ENCODE results near the gene UGT1A3.

The UGT1A3 gene

DNA sequence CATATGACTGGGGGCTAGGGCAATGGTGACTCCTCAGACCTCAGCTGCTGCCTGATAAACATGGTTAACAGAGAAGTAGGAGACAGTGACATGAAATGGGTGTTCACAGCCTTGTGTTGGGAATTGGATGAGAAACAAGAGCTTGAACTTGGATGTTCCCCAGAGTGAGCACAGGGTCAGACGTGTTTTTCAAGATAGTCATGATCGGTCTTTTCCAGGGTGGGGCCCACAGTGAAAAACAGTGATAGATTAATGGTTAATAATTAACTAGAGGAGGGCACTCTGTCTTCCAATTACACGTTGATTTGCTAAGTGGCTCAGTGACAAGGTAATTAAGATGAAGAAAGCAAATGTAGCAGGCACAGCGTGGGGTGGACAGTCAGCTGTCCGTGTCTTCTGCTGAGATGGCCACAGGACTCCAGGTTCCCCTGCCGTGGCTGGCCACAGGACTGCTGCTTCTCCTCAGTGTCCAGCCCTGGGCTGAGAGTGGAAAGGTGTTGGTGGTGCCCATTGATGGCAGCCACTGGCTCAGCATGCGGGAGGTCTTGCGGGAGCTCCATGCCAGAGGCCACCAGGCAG is at the start of gene UGT1A3:
TSS of gene UGT1A3 (plus strand) at position 320 of the 579 bp plus-strand sequence. CDS start at position 405, 85 bp downstream.
- H3K27me3 ChIP-seq (ENCODE audit: insufficient read depth, low read length, poor library complexity, severe bottlenecking) = no peaks in the 10 kb centered on the region
- TF ChIP-seq, protein P1, sequence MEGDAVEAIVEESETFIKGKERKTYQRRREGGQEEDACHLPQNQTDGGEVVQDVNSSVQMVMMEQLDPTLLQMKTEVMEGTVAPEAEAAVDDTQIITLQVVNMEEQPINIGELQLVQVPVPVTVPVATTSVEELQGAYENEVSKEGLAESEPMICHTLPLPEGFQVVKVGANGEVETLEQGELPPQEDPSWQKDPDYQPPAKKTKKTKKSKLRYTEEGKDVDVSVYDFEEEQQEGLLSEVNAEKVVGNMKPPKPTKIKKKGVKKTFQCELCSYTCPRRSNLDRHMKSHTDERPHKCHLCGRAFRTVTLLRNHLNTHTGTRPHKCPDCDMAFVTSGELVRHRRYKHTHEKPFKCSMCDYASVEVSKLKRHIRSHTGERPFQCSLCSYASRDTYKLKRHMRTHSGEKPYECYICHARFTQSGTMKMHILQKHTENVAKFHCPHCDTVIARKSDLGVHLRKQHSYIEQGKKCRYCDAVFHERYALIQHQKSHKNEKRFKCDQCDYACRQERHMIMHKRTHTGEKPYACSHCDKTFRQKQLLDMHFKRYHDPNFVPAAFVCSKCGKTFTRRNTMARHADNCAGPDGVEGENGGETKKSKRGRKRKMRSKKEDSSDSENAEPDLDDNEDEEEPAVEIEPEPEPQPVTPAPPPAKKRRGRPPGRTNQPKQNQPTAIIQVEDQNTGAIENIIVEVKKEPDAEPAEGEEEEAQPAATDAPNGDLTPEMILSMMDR (conservative IDR thresholded peaks at IDR 0.05; ENCODE audit: low read length) = no peak
- TF ChIP-seq EZH2phosphoT487 (IDR thresholded peaks at IDR 0.05; ENCODE audit: borderline replicate concordance) = no peak
- no peaks in the 10 kb centered on the region for H4K20me1 ChIP-seq (ENCODE audit: insufficient read depth, low read length, poor library complexity, severe bottlenecking)
- no peaks in the 10 kb centered on the region for H3K79me2 ChIP-seq (ENCODE audit: insufficient read depth, low read length)
- H3K9ac ChIP-seq (ENCODE audit: low read depth, low read length, poor library complexity, severe bottlenecking) = no peak within 1 kb of the TSS
- H3K9me2 ChIP-seq (replicated peaks; ENCODE audit: low read depth, low read length) = no peaks in the 10 kb centered on the region
- H3K4me3 ChIP-seq (ENCODE audit: low read length, poor library complexity, severe bottlenecking) = no peak within 1 kb of the TSS
- no peaks in the 10 kb centered on the region for H3K4me1 ChIP-seq (ENCODE audit: insufficient read depth, low read length, poor library complexity, severe bottlenecking)
- no peaks in the 10 kb centered on the region for H3K36me3 ChIP-seq (ENCODE audit: insufficient read depth, low read length)
- no peaks in the 10 kb centered on the region for H3K9me3 ChIP-seq (ENCODE audit: insufficient read depth, low read depth, low read length)
- H3K4me2 ChIP-seq (ENCODE audit: low read depth, low read length, poor library complexity, severe bottlenecking) = no peak within 1 kb of the TSS
- no peaks in the 10 kb centered on the region for H3F3A ChIP-seq (ENCODE audit: low read depth)
- no peak within 1 kb of the TSS for H2AFZ ChIP-seq (ENCODE audit: low read length)

DNA sequence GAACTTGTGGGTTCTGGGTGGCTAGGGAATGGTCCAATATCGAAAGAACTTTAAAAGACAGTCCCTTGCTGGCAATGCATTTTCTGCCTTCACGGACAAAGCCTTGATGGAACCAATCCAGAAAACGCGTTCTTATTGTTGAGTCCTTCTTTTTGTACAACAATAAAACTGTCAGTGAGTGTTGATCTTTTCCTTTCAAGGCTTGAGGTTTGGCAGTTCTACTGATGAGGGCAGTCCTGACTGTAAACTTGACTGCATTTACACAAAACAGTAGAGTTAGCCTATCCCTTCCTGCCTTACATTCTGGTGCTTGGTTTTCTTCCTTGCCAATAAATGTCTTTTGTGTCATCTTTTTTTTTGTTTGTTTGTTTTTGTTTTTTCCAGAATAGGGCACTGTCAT is 49.6 kb upstream of the UGT1A3 start:
- Histone ChIP-seq H3K4me3 (ENCODE audit: low read length, poor library complexity, severe bottlenecking) (no peak overlapping the region), H3K9me3 (ENCODE audit: insufficient read depth, low read depth, low read length) (no peaks in the 10 kb centered on the region), H3K4me2 (ENCODE audit: low read depth, low read length, poor library complexity, severe bottlenecking) (no peak overlapping the region), H3K9ac (ENCODE audit: low read depth, low read length, poor library complexity, severe bottlenecking) (no peak overlapping the region), H3K4me1 (ENCODE audit: insufficient read depth, low read length, poor library complexity, severe bottlenecking) (no peaks in the 10 kb centered on the region), H4K20me1 (ENCODE audit: insufficient read depth, low read length, poor library complexity, severe bottlenecking) (no peaks in the 10 kb centered on the region), H3K27me3 (ENCODE audit: insufficient read depth, low read length, poor library complexity, severe bottlenecking) (peaks cover 6% of the 10 kb centered on the region), H3K36me3 (ENCODE audit: insufficient read depth, low read length) (no peaks in the 10 kb centered on the region), H3K9me2 (replicated peaks; ENCODE audit: low read depth, low read length) (no peaks in the 10 kb centered on the region), H3K79me2 (ENCODE audit: insufficient read depth, low read length) (no peaks in the 10 kb centered on the region), H3F3A (ENCODE audit: low read depth) (no peaks in the 10 kb centered on the region), H2AFZ (ENCODE audit: low read length) (no peak overlapping the region)
- no peak for TF ChIP-seq EZH2phosphoT487 (IDR thresholded peaks at IDR 0.05; ENCODE audit: borderline replicate concordance)
- TF ChIP-seq, protein P1 (conservative IDR thresholded peaks at IDR 0.05; ENCODE audit: low read length) = no peak

DNA sequence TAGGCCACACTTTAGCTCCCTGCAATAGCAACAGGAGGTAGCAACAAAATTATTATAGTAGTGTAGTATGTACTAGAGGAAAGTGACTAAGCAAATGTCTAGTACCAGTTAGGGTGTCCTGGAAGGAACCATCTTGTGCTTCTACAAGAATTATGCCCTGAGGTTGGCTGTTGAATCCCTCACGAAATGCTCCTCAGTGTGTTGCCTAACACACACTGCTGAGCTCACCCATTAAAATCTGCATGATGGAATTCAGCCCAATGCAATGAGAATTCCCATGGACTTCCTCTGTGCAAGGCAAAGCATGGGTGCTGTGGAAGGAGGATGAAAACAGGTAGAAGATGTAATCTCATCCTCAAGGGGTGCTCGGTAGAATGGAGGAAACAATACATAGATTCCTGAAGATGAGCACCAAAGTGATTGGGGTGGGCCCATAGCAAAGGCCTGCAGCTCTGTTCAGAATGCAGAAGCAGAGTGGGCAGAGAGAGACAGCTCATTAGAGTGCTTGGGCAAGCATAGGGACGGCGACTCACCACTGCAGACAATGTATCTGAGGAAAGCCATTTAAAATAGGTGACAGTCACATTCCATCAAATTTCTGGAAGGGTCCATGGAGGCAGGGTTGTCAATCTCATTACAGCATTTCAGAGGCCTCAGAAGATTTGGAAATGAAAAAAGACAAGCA is 48.3 kb upstream of the UGT1A3 start:
- no peak overlapping the region for H2AFZ ChIP-seq (ENCODE audit: low read length)
- no peaks in the 10 kb centered on the region for H3K4me1 ChIP-seq (ENCODE audit: insufficient read depth, low read length, poor library complexity, severe bottlenecking)
- no peaks in the 10 kb centered on the region for H3F3A ChIP-seq (ENCODE audit: low read depth)
- no peak overlapping the region for H3K9ac ChIP-seq (ENCODE audit: low read depth, low read length, poor library complexity, severe bottlenecking)
- no peak for TF ChIP-seq EZH2phosphoT487 (IDR thresholded peaks at IDR 0.05; ENCODE audit: borderline replicate concordance)
- TF ChIP-seq, protein P1 (conservative IDR thresholded peaks at IDR 0.05; ENCODE audit: low read length) = no peak
- no peaks in the 10 kb centered on the region for H3K36me3 ChIP-seq (ENCODE audit: insufficient read depth, low read length)
- H3K4me3 ChIP-seq (ENCODE audit: low read length, poor library complexity, severe bottlenecking) = no peak overlapping the region
- H3K79me2 ChIP-seq (ENCODE audit: insufficient read depth, low read length) = no peaks in the 10 kb centered on the region
- no peaks in the 10 kb centered on the region for H3K9me2 ChIP-seq (replicated peaks; ENCODE audit: low read depth, low read length)
- no peak overlapping the region for H3K4me2 ChIP-seq (ENCODE audit: low read depth, low read length, poor library complexity, severe bottlenecking)
- peaks cover 6% of the 10 kb centered on the region for H3K27me3 ChIP-seq (ENCODE audit: insufficient read depth, low read length, poor library complexity, severe bottlenecking)
- H3K9me3 ChIP-seq (ENCODE audit: insufficient read depth, low read depth, low read length) = no peaks in the 10 kb centered on the region
- H4K20me1 ChIP-seq (ENCODE audit: insufficient read depth, low read length, poor library complexity, severe bottlenecking) = no peaks in the 10 kb centered on the region
